ENCODE measurements around the gene GRIA1.

GRIA1 gene

GRCh38 chr5:153661897-153662296 is 171.4 kb downstream of the GRIA1 start:
- no peak for TF ChIP-seq REST (IDR thresholded peaks at IDR 0.05; ENCODE audit: insufficient read depth in 1 of 2, low read depth in 2 of 2, low read length in 2 of 2)
- no peak for TF ChIP-seq SIN3A (IDR thresholded peaks at IDR 0.05; ENCODE audit: borderline replicate concordance, insufficient read depth, low read length)
- TF ChIP-seq POLR2AphosphoS5 (IDR thresholded peaks at IDR 0.05; ENCODE audit: low read depth, low read length): no peak
- no peak for TF ChIP-seq TAF1 (IDR thresholded peaks at IDR 0.05; ENCODE audit: borderline replicate concordance, insufficient read depth, low read length)
- TF ChIP-seq FOXP2 (optimal IDR thresholded peaks at IDR 0.05; ENCODE audit: borderline replicate concordance, extremely low read depth, extremely low read length, insufficient read depth): no peak

GRCh38 chr5:153670101-153670500 is 179.6 kb downstream of the GRIA1 start:
- TF ChIP-seq POLR2AphosphoS5 (IDR thresholded peaks at IDR 0.05; ENCODE audit: low read depth, low read length) (no peak), REST (IDR thresholded peaks at IDR 0.05; ENCODE audit: insufficient read depth in 1 of 2, low read depth in 2 of 2, low read length in 2 of 2) (no peak), FOXP2 (optimal IDR thresholded peaks at IDR 0.05; ENCODE audit: borderline replicate concordance, extremely low read depth, extremely low read length, insufficient read depth) (no peak), SIN3A (IDR thresholded peaks at IDR 0.05; ENCODE audit: borderline replicate concordance, insufficient read depth, low read length) (no peak), TAF1 (IDR thresholded peaks at IDR 0.05; ENCODE audit: borderline replicate concordance, insufficient read depth, low read length) (no peak)

GRCh38 chr5:153671653-153672346 is 181.3 kb downstream of the GRIA1 start:
- TF ChIP-seq FOXP2 (optimal IDR thresholded peaks at IDR 0.05; ENCODE audit: borderline replicate concordance, extremely low read depth, extremely low read length, insufficient read depth): no peak
- no peak for TF ChIP-seq SIN3A (IDR thresholded peaks at IDR 0.05; ENCODE audit: borderline replicate concordance, insufficient read depth, low read length)
- TF ChIP-seq REST (IDR thresholded peaks at IDR 0.05; ENCODE audit: insufficient read depth in 1 of 2, low read depth in 2 of 2, low read length in 2 of 2): no peak
- TF ChIP-seq POLR2AphosphoS5 (IDR thresholded peaks at IDR 0.05; ENCODE audit: low read depth, low read length): no peak
- TF ChIP-seq TAF1 (IDR thresholded peaks at IDR 0.05; ENCODE audit: borderline replicate concordance, insufficient read depth, low read length): no peak

GRCh38 chr5:153672347-153673090 is 182.0 kb downstream of the GRIA1 start:
- no peak for TF ChIP-seq FOXP2 (optimal IDR thresholded peaks at IDR 0.05; ENCODE audit: borderline replicate concordance, extremely low read depth, extremely low read length, insufficient read depth)
- no peak for TF ChIP-seq REST (IDR thresholded peaks at IDR 0.05; ENCODE audit: insufficient read depth in 1 of 2, low read depth in 2 of 2, low read length in 2 of 2)
- no peak for TF ChIP-seq SIN3A (IDR thresholded peaks at IDR 0.05; ENCODE audit: borderline replicate concordance, insufficient read depth, low read length)
- TF ChIP-seq TAF1 (IDR thresholded peaks at IDR 0.05; ENCODE audit: borderline replicate concordance, insufficient read depth, low read length): no peak
- TF ChIP-seq POLR2AphosphoS5 (IDR thresholded peaks at IDR 0.05; ENCODE audit: low read depth, low read length): no peak

All from PFSK-1 (cell line).